Measurements from ENCODE around the gene TSC22D1.
"Not testable (repeated sequence)": the region's sequence is repeated elsewhere in the genome, so short reads cannot be mapped to it uniquely, and the experiment has no call there.

Gene TSC22D1

GRCh38 chr13:44573071-44573470, 3.1 kb downstream of the TSC22D1 start:
- no peak for DNase-seq (ENCODE audit: low spot score)

- DNase-seq (ENCODE audit: low spot score): no peak
These were observed 9.5 kb downstream of the TSC22D1 start for GRCh38 chr13:44566601-44567000.

- no peak for DNase-seq (ENCODE audit: low spot score)
These were observed 10.2 kb downstream of the TSC22D1 start for GRCh38 chr13:44565881-44566280.

- DNase-seq (ENCODE audit: low spot score): no peak
These were observed 11.2 kb downstream of the TSC22D1 start for GRCh38 chr13:44564936-44565335.

GRCh38 chr13:44562853-44563252, 13.3 kb downstream of the TSC22D1 start:
- DNase-seq (ENCODE audit: low spot score): not testable (repeated sequence)

GRCh38 chr13:44561351-44561750, 14.8 kb downstream of the TSC22D1 start:
- DNase-seq (ENCODE audit: low spot score): no peak

- DNase-seq (ENCODE audit: low spot score): no peak
These were observed 18.1 kb downstream of the TSC22D1 start for GRCh38 chr13:44557986-44558385.

GRCh38 chr13:44555207-44555606, 20.9 kb downstream of the TSC22D1 start:
- DNase-seq (ENCODE audit: low spot score): no peak

GRCh38 chr13:44549476-44549875, 26.7 kb downstream of the TSC22D1 start:
- DNase-seq (ENCODE audit: low spot score): no peak

GRCh38 chr13:44546164-44546563, 30.0 kb downstream of the TSC22D1 start:
- DNase-seq (ENCODE audit: low spot score): no peak

GRCh38 chr13:44543369-44543768, 32.8 kb downstream of the TSC22D1 start:
- DNase-seq (ENCODE audit: low spot score): no peak

GRCh38 chr13:44542361-44542760, 33.8 kb downstream of the TSC22D1 start:
- no peak for DNase-seq (ENCODE audit: low spot score)

- DNase-seq (ENCODE audit: low spot score): no peak
These were observed 34.5 kb downstream of the TSC22D1 start for GRCh38 chr13:44541601-44542000.

GRCh38 chr13:44540761-44541434, 35.2 kb downstream of the TSC22D1 start:
- no peak for DNase-seq (ENCODE audit: low spot score)

GRCh38 chr13:44537248-44537647, 38.9 kb downstream of the TSC22D1 start:
- DNase-seq (ENCODE audit: low spot score): no peak

- DNase-seq (ENCODE audit: low spot score): peak; percentile 14
These were observed 52.7 kb downstream of the TSC22D1 start for GRCh38 chr13:44523146-44524015.

GRCh38 chr13:44519642-44520041, 56.5 kb downstream of the TSC22D1 start:
- no peak for DNase-seq (ENCODE audit: low spot score)

GRCh38 chr13:44516771-44517170, 59.4 kb downstream of the TSC22D1 start:
- no peak for DNase-seq (ENCODE audit: low spot score)

GRCh38 chr13:44514278-44514677, 61.9 kb downstream of the TSC22D1 start:
- no peak for DNase-seq (ENCODE audit: low spot score)

- not testable (repeated sequence) for DNase-seq (ENCODE audit: low spot score)
These were observed 66.3 kb downstream of the TSC22D1 start for GRCh38 chr13:44509853-44510252.

- DNase-seq (ENCODE audit: low spot score): no peak
These were observed 67.5 kb downstream of the TSC22D1 start for GRCh38 chr13:44508562-44509077.

- no peak for DNase-seq (ENCODE audit: low spot score)
These were observed 68.5 kb downstream of the TSC22D1 start for GRCh38 chr13:44507639-44508038.

- no peak for DNase-seq (ENCODE audit: low spot score)
These were observed 69.4 kb downstream of the TSC22D1 start for GRCh38 chr13:44506719-44507118.
